ENCODE results near the gene STK32C.

DNA sequence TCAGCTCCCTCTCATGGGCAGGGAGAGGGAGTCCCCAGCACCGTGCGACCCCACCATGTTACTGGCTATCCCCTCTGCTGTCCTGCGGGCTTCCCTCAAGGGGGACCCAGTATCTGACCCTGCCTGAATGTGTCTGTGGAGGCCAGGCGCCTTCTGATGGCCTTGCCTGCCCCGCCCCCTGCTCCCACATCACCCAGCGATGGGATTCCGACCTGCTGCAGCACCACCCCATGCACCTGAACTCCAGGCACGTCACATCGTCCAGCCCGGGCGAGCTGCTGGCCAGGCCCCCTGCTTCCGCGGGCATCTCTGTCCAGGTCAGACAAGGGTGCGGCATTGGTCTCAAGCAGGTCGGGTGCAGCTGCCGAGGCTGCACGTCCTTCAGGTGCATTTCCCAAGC lies 43.2 kb upstream of the STK32C start:
- TF ChIP-seq, protein P1, sequence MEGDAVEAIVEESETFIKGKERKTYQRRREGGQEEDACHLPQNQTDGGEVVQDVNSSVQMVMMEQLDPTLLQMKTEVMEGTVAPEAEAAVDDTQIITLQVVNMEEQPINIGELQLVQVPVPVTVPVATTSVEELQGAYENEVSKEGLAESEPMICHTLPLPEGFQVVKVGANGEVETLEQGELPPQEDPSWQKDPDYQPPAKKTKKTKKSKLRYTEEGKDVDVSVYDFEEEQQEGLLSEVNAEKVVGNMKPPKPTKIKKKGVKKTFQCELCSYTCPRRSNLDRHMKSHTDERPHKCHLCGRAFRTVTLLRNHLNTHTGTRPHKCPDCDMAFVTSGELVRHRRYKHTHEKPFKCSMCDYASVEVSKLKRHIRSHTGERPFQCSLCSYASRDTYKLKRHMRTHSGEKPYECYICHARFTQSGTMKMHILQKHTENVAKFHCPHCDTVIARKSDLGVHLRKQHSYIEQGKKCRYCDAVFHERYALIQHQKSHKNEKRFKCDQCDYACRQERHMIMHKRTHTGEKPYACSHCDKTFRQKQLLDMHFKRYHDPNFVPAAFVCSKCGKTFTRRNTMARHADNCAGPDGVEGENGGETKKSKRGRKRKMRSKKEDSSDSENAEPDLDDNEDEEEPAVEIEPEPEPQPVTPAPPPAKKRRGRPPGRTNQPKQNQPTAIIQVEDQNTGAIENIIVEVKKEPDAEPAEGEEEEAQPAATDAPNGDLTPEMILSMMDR (IDR thresholded peaks at IDR 0.05) = no peak
- no peak for TF ChIP-seq EP300 (IDR thresholded peaks at IDR 0.05)
